ENCODE results near the gene DIRAS1. TPM values are rescaled to one million over a fixed set of nuclear protein-coding genes. Genes with fewer than 3 reads are reported as not detected.

Gene DIRAS1
- polyA plus RNA-seq, 1 experiment, result 12.5 TPM

GRCh38 chr19:2719232-2719735, 1.9 kb downstream of the DIRAS1 start:
- POLR2A ChIA-PET, result no interaction called here
- Histone ChIP-seq H3K27ac (ENCODE audit: low read depth, low read length) (no peak overlapping the region), H3K9me3 (ENCODE audit: control insufficient read depth, insufficient read depth, low read length) (peaks cover 27% of the 10 kb centered on the region), H3K4me3 (ENCODE audit: low read depth, low read length) (no peak overlapping the region; the same call in 1 of the 2 replicates), H3K27me3 (ENCODE audit: control insufficient read depth, insufficient read depth, low read length) (no peaks in the 10 kb centered on the region)
- TF ChIP-seq CTCF (IDR thresholded peaks at IDR 0.05; ENCODE audit: low read depth, low read length), result no peak
- DNase-seq (ENCODE audit: low read depth, low spot score), result no peak
- CTCF ChIA-PET, result interaction anchor here (0.6 kb wide), 1 partner anchor 15 kb away, joined by 4 read pairs; no protein-coding TSS in a partner anchor

- Histone ChIP-seq H3K27me3 (ENCODE audit: control insufficient read depth, insufficient read depth, low read length) (no peaks in the 10 kb centered on the region), H3K4me3 (ENCODE audit: low read depth, low read length) (no peak overlapping the region), H3K27ac (ENCODE audit: low read depth, low read length) (no peak overlapping the region), H3K9me3 (ENCODE audit: control insufficient read depth, insufficient read depth, low read length) (peaks cover 27% of the 10 kb centered on the region)
- no peak for DNase-seq (ENCODE audit: low read depth, low spot score)
- TF ChIP-seq CTCF (IDR thresholded peaks at IDR 0.05; ENCODE audit: low read depth, low read length), result no peak
- POLR2A ChIA-PET, result no interaction called here
- CTCF ChIA-PET, result no interaction called here
These were observed 3.3 kb downstream of the DIRAS1 start for GRCh38 chr19:2717638-2718541.

DNA sequence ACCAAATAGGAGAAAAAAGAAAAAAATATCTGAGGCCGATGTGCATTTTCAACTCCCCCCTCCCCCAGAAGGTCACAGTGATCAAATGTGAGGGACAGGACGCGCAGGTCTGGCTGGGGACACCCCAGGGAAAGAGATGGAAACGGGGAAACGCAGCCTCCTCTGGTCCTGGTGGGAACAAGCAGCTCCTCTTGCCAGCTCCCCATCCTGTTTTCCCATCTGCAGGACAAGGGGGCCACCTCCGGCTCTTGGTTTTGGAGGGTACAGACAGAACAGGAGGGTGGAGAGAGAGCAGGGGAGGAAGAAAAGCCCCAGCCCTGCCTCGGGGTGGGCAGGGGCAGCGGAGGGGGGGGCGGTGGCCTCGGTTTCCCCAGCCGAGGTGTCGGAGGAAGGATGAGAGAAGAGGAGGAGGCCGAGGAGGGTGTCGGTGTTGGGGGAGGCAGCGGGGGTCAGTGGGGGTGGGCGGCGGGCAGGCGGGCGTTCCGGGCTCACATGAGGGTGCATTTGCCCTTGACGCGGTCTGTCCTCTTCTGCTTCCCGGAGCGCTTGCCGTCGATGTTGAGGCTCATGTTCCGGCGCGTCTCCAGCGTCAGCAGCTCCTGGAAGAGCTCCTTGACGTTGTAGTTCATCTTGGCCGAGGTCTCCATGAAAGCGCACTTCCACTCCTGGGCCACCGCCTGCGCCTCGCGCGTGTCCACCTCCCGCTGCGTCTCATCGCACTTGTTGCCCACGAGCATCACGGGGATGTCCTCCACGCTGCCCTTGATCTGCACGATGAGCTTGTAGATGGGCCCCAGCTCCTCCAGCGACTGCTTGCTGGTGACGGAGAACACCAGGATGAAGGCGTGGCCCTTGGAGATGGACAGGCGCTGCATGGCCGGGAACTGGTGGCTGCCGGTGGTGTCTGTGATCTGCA, 4.2 kb downstream of the DIRAS1 start:
- CTCF ChIA-PET, result interaction anchor here (0.6 kb wide), 1 partner anchor 561 kb away, joined by 3 read pairs; no protein-coding TSS in a partner anchor
- TF ChIP-seq CTCF (IDR thresholded peaks at IDR 0.05; ENCODE audit: low read depth, low read length), result no peak
- DNase-seq (ENCODE audit: low read depth, low spot score), result no peak
- Histone ChIP-seq H3K4me3 (ENCODE audit: low read depth, low read length) (no peak overlapping the region), H3K27ac (ENCODE audit: low read depth, low read length) (no peak overlapping the region), H3K27me3 (ENCODE audit: control insufficient read depth, insufficient read depth, low read length) (no peaks in the 10 kb centered on the region), H3K9me3 (ENCODE audit: control insufficient read depth, insufficient read depth, low read length) (peaks cover 27% of the 10 kb centered on the region)
- POLR2A ChIA-PET, result no interaction called here

- CTCF ChIA-PET, result no interaction called here
- POLR2A ChIA-PET, result no interaction called here
- Histone ChIP-seq H3K9me3 (ENCODE audit: control insufficient read depth, insufficient read depth, low read length) (peaks cover 27% of the 10 kb centered on the region), H3K27ac (ENCODE audit: low read depth, low read length) (no peak overlapping the region), H3K27me3 (ENCODE audit: control insufficient read depth, insufficient read depth, low read length) (no peaks in the 10 kb centered on the region), H3K4me3 (ENCODE audit: low read depth, low read length) (no peak overlapping the region)
- DNase-seq (ENCODE audit: low read depth, low spot score), result no peak
- no peak for TF ChIP-seq CTCF (IDR thresholded peaks at IDR 0.05; ENCODE audit: low read depth, low read length)
These were observed 4.9 kb downstream of the DIRAS1 start for GRCh38 chr19:2716275-2716650.

Measured in AG04450 (cell line).